ENCODE data around the gene PPDPF.

Gene PPDPF

DNA sequence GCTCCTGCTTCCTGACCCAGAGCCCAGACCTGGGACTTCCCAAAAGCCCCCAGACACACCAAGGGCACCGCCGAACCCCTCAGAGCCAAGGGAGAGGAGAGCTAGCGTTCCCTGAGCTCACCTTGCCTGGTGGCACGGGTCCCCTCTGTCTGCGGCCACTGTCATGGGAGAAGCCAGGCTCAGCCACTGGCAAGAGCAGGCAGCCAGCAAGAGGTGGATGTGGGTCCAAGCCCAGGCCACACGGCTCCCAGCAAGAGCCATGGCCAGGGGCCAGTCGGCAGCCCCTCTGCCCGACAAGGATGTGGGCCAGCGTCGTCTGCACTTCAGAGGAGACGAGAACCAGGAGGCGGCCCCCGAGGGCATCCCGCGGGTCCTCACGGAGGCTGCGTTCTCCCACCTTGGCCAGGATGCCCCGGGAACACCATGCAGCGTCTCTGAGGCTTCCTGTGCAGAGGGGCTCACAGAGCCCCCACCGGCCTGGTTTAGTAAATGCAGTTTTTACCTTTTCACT, 2.2 kb upstream of the PPDPF start:
- no peak overlapping the region for H3K27ac ChIP-seq (ENCODE audit: low read length)
- H3K9me3 ChIP-seq (replicated peaks; ENCODE audit: insufficient read depth, low read length): 0 out of 2 replicates have a peak, but pooled peaks cover 2% of the 10 kb centered on the region
- no peaks in the 10 kb centered on the region for H3F3A ChIP-seq (ENCODE audit: insufficient read depth, low read length)
- no peak overlapping the region for H3K4me3 ChIP-seq (ENCODE audit: low read length)
- H3K36me3 ChIP-seq (replicated peaks; ENCODE audit: insufficient read depth, low read length): no peaks in the 10 kb centered on the region
- H3K9me2 ChIP-seq (replicated peaks; ENCODE audit: insufficient read depth, low read length): no peaks in the 10 kb centered on the region
- H3K9ac ChIP-seq (ENCODE audit: low read length): no peak overlapping the region
- H3K79me2 ChIP-seq (ENCODE audit: low read length): peaks cover 15% of the 10 kb centered on the region
- no peak overlapping the region for H3K4me2 ChIP-seq (ENCODE audit: low read depth, low read length)
- DNase-seq: no peak
- peaks cover 57% of the 10 kb centered on the region for H3K27me3 ChIP-seq (replicated peaks; ENCODE audit: insufficient read depth, low read length)
- H4K20me1 ChIP-seq (ENCODE audit: insufficient read depth, low read length): no peaks in the 10 kb centered on the region
- H2AFZ ChIP-seq (ENCODE audit: low read length): no peak overlapping the region
- TF ChIP-seq EZH2phosphoT487 (IDR thresholded peaks at IDR 0.05; ENCODE audit: low read length) (no peak), EZH2 (optimal IDR thresholded peaks at IDR 0.05; ENCODE audit: low read depth, low read length) (no peak)
- TF ChIP-seq, protein P1, sequence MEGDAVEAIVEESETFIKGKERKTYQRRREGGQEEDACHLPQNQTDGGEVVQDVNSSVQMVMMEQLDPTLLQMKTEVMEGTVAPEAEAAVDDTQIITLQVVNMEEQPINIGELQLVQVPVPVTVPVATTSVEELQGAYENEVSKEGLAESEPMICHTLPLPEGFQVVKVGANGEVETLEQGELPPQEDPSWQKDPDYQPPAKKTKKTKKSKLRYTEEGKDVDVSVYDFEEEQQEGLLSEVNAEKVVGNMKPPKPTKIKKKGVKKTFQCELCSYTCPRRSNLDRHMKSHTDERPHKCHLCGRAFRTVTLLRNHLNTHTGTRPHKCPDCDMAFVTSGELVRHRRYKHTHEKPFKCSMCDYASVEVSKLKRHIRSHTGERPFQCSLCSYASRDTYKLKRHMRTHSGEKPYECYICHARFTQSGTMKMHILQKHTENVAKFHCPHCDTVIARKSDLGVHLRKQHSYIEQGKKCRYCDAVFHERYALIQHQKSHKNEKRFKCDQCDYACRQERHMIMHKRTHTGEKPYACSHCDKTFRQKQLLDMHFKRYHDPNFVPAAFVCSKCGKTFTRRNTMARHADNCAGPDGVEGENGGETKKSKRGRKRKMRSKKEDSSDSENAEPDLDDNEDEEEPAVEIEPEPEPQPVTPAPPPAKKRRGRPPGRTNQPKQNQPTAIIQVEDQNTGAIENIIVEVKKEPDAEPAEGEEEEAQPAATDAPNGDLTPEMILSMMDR (IDR thresholded peaks at IDR 0.05; ENCODE audit: low read length): no peak
- 0 out of 2 replicates have a peak, but pooled peaks cover 4% of the 10 kb centered on the region for H3K4me1 ChIP-seq (ENCODE audit: low read length)

DNA sequence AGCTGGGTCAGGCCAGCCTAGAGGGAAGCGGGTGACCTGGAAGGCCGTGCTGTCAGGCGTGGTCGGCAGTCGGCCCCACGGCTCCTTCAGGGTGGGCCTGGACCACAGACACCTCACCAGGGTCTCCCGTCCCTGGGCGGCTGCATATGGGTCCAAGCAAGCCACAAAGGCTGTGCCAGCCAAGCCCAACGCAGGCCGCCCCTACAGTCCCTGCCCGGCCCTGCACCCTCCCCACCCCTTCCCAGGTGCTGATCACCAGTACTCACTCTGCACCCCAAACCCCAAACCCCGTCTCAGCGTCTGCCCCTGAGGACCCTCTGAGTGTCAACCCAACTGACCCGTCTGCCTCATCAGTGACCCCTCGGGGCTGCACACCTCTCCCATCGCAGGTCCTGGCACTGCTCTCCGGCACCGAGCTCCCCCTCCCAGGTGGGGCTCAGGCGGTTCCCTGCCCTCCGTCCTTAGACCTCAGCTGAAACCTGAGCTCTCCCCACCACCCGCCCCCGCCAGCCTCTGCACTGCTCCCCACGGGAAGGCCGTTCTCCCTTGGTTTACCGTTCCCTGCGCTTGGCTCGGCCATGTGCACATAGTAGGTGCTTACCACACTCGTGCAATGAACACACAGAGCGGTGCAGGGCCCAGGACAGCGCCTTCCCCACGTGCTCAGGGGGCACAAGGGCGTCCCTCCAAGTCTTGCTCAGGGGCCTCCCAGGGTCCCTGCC, 1.5 kb upstream of the PPDPF start:
- no peaks in the 10 kb centered on the region for H3K9me2 ChIP-seq (replicated peaks; ENCODE audit: insufficient read depth, low read length)
- no peak overlapping the region for H3K27ac ChIP-seq (ENCODE audit: low read length)
- no peak overlapping the region for H2AFZ ChIP-seq (ENCODE audit: low read length)
- peaks cover 50% of the 10 kb centered on the region for H3K27me3 ChIP-seq (replicated peaks; ENCODE audit: insufficient read depth, low read length)
- no peak overlapping the region for H3K4me3 ChIP-seq (ENCODE audit: low read length)
- no peaks in the 10 kb centered on the region for H4K20me1 ChIP-seq (ENCODE audit: insufficient read depth, low read length)
- no peak overlapping the region; the same call in 1 of the 2 replicates for H3K4me2 ChIP-seq (ENCODE audit: low read depth, low read length)
- no peaks in the 10 kb centered on the region for H3F3A ChIP-seq (ENCODE audit: insufficient read depth, low read length)
- no peak for DNase-seq
- peaks cover 15% of the 10 kb centered on the region for H3K79me2 ChIP-seq (ENCODE audit: low read length)
- TF ChIP-seq, protein P1 (IDR thresholded peaks at IDR 0.05; ENCODE audit: low read length): no peak
- TF ChIP-seq EZH2 (optimal IDR thresholded peaks at IDR 0.05; ENCODE audit: low read depth, low read length): no peak
- TF ChIP-seq EZH2phosphoT487 (IDR thresholded peaks at IDR 0.05; ENCODE audit: low read length): no peak
- H3K36me3 ChIP-seq (replicated peaks; ENCODE audit: insufficient read depth, low read length): no peaks in the 10 kb centered on the region
- 0 out of 2 replicates have a peak, but pooled peaks cover 2% of the 10 kb centered on the region for H3K9me3 ChIP-seq (replicated peaks; ENCODE audit: insufficient read depth, low read length)
- no peak overlapping the region for H3K9ac ChIP-seq (ENCODE audit: low read length)
- H3K4me1 ChIP-seq (ENCODE audit: low read length): 0 out of 2 replicates have a peak, but pooled peaks cover 4% of the 10 kb centered on the region

DNA sequence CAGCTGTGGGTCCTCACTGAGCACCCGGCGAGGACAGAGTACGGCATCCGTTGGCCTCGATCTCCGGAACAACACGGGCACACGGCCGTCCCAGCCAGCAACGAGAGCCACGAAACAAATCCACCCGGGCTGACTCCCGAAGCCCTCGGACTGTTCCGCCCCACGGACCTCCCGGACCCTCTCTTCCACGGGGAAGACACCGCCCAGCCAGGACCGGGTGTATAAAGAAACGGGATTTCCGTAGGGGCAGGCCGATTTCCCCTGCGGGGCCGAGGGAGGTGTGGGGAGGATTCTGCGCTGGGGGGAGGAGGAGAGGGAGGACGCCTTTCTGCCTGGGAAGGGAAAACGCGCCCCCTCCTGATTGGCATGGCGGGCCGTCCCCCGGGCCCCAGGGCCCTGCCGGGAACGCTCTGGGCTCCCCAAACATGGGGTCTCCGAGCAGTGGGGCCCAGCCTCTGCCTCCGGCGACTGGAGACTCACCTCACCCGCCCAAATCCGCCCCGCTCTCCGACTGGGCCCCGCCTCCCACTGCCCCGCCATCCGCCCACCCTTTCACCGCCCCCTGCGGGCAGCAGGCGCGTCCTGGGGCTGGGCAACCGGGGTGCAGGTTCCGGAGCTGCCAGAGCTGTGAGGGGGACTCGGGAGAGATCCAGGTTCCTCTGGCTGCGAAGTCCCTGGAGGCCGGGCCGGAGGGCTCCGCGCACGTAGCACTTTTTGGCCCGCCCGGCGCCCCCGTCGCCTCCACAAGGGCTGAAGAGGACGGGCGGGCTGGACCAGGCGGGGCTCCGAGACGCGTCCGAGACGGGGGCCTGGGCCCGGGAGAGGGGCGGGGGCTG, 679 bp upstream of the PPDPF start:
- peak overlapping the region; percentile 89 for H3K4me2 ChIP-seq (ENCODE audit: low read depth, low read length)
- TF ChIP-seq EZH2 (optimal IDR thresholded peaks at IDR 0.05; ENCODE audit: low read depth, low read length): no peak
- TF ChIP-seq, protein P1 (IDR thresholded peaks at IDR 0.05; ENCODE audit: low read length): peak; percentile 22; the same call in 1 of the 2 replicates
- DNase-seq: no peak
- H3K27me3 ChIP-seq (replicated peaks; ENCODE audit: insufficient read depth, low read length): peaks cover 43% of the 10 kb centered on the region
- no peaks in the 10 kb centered on the region for H4K20me1 ChIP-seq (ENCODE audit: insufficient read depth, low read length)
- H3K9ac ChIP-seq (ENCODE audit: low read length): peak overlapping the region; percentile 42; the same call in 1 of the 2 replicates
- no peaks in the 10 kb centered on the region for H3K36me3 ChIP-seq (replicated peaks; ENCODE audit: insufficient read depth, low read length)
- H3K79me2 ChIP-seq (ENCODE audit: low read length): peaks cover 15% of the 10 kb centered on the region
- H3K4me3 ChIP-seq (ENCODE audit: low read length): peak overlapping the region; percentile 84
- H3K9me2 ChIP-seq (replicated peaks; ENCODE audit: insufficient read depth, low read length): no peaks in the 10 kb centered on the region
- no peaks in the 10 kb centered on the region for H3K9me3 ChIP-seq (replicated peaks; ENCODE audit: insufficient read depth, low read length)
- peak overlapping the region; percentile 96 for H2AFZ ChIP-seq (ENCODE audit: low read length)
- no peak overlapping the region for H3K27ac ChIP-seq (ENCODE audit: low read length)
- H3F3A ChIP-seq (ENCODE audit: insufficient read depth, low read length): peaks cover 2% of the 10 kb centered on the region; the same call in 1 of the 2 replicates
- H3K4me1 ChIP-seq (ENCODE audit: low read length): 0 out of 2 replicates have a peak, but pooled peaks cover 4% of the 10 kb centered on the region

Data from MM.1S (cell line).